ENCODE measurements around the gene ACVR1. TPM values are rescaled to one million over a fixed set of nuclear protein-coding genes. Genes with fewer than 3 reads are reported as not detected.

Gene ACVR1
- total and polyA plus RNA-seq, 2 donors (not counting 3 experiments of a cell fraction or from before 2014, with no cell fraction given), result 24.8 to 33.6 TPM

- dilution Hi-C loops (cut with MboI; ENCODE audit: extremely low pct_ligation_motif_present, low sequenced_read_pairs) (no loop called here), intact Hi-C loops (cut with micrococcal nuclease) (no loop called here)
- Histone ChIP-seq H2AFZ (ENCODE audit: low read depth, low read length) (no peak overlapping the region), H3K9ac (replicated peaks; ENCODE audit: extremely low read depth, insufficient read depth, low read length) (no peak overlapping the region), H3K4me2 (ENCODE audit: insufficient read depth, low read length) (no peak overlapping the region), H4K20me1 (replicated peaks; ENCODE audit: control insufficient read depth, extremely low read depth, insufficient read depth, low read length) (no peaks in the 10 kb centered on the region), H3K27ac (ENCODE audit: insufficient read depth, low read depth, low read length) (no peak overlapping the region), H3K36me3 (ENCODE audit: control insufficient read depth in 2 of 2, extremely low read depth in 1 of 2, insufficient read depth in 2 of 2, low read length in 2 of 2) (no peaks in the 10 kb centered on the region), H3K4me3 (replicated peaks in 1 of 3; ENCODE audit: insufficient read depth in 1 of 3, low read depth in 1 of 3, low read length in 3 of 3) (no peak overlapping the region), H3K4me1 (ENCODE audit: control insufficient read depth, extremely low read depth, insufficient read depth, low read length) (no peaks in the 10 kb centered on the region), H3K27me3 (ENCODE audit: control insufficient read depth in 2 of 2, insufficient read depth in 2 of 2, low read length in 2 of 2) (peaks cover 1 to 4% of the 10 kb centered on the region in 2 experiments), H3K9me3 (replicated peaks; ENCODE audit: control insufficient read depth, insufficient read depth, low read length) (no peaks in the 10 kb centered on the region), H3K79me2 (ENCODE audit: control insufficient read depth, insufficient read depth, low read length) (no peaks in the 10 kb centered on the region), H3K9me1 (replicated peaks; ENCODE audit: control insufficient read depth, extremely low read depth, insufficient read depth, low read length) (no peaks in the 10 kb centered on the region)
- ChIA-PET POLR2A (no interaction called here), CTCF (interaction anchor here (0.7 to 1.3 kb wide), 4 partner anchors 12 to 105 kb away, joined by 3 to 4 read pairs (median 3); partner anchors contain the start of gene ACVR1)
- DNase-seq (ENCODE audit: low read depth, low spot score), result no peak
- no TSS peak for BruUV-seq (replicated peaks)
- FAIRE-seq, result no peak
- TF ChIP-seq EZH2 (IDR thresholded peaks at IDR 0.05; ENCODE audit: borderline replicate concordance, low read depth, low read length, severe bottlenecking) (no peak), MAX (IDR thresholded peaks at IDR 0.05; ENCODE audit: insufficient read depth, insufficient read length) (no peak), FOS (IDR thresholded peaks at IDR 0.05; ENCODE audit: borderline replicate concordance, insufficient read depth, low read length) (no peak), POLR2A (IDR thresholded peaks at IDR 0.05; ENCODE audit: low read depth, low read length) (no peak), CTCF (IDR thresholded peaks at IDR 0.05; ENCODE audit: extremely low read depth in 1 of 2, insufficient read depth in 1 of 2, low read depth in 1 of 2, low read length in 2 of 2) (no peak), POLR2AphosphoS5 (IDR thresholded peaks at IDR 0.05; ENCODE audit: insufficient read depth, low read depth, low read length) (no peak), JUN (IDR thresholded peaks at IDR 0.05; ENCODE audit: borderline replicate concordance, insufficient read depth, insufficient read length, low read depth) (no peak), GATA2 (IDR thresholded peaks at IDR 0.05; ENCODE audit: insufficient read depth, insufficient read length, low read depth, low read length) (no peak), MYC (IDR thresholded peaks at IDR 0.05; ENCODE audit: low read depth, low read length) (no peak)
These were observed 43.1 kb upstream of the ACVR1 start for GRCh38 chr2:157919181-157919580.

Measured in endothelial cell of umbilical vein (primary cell).